ENCODE measurements around the gene NUTF2. TPM values are rescaled to one million over a fixed set of nuclear protein-coding genes. Genes with fewer than 3 reads are reported as not detected.

NUTF2 gene
- polyA plus RNA-seq, 3 donors = 64.2 to 104 (median 90.3) TPM

DNA sequence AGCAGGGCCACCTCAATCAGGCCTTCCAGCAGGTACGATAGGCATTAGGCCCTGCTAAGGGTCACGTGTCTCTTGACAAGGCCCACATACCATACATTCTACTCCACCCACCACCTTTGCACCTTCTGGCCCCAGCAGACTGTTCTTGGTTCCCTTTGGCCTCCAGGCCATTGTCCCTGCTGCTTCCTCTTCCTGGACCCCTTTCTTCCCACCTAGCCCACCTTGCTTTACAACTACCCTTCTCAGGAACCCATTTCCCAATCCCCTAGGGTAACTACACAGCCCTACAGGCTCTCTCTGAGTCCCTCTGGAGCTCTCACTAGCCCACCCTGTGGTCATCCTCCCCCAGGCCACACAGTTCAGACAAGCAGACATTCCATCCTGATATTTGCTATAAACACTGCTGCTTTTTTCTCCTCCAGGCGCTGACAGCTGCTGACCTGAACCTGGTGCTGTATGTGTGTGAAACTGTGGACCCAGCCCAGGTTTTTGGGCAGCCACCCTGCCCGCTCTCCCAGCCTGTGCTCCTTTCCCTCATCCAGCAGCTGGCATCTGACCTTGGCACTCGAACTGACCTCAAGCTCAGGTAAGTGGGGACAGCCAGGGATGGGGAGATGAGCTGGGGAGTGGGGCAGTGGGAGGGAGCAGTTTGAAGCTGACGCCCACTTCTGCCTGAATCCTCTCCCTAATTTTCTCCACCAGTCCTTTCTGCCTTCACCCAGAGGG is 36.6 kb downstream of the NUTF2 start:
- no peak for TF ChIP-seq CTCF (IDR thresholded peaks at IDR 0.05)
- H3K79me2 ChIP-seq (ENCODE audit: insufficient read depth, low read length) = no peaks in the 10 kb centered on the region
- no peak overlapping the region for H2AFZ ChIP-seq (ENCODE audit: insufficient read depth, low read depth, low read length, poor library complexity, severe bottlenecking)
- H3K4me2 ChIP-seq (replicated peaks; ENCODE audit: extremely low read depth, low read length, poor library complexity, severe bottlenecking) = no peak overlapping the region
- no peaks in the 10 kb centered on the region for H3K9me3 ChIP-seq (replicated peaks in 1 of 2; ENCODE audit: control insufficient read depth in 1 of 2, insufficient read depth in 1 of 2, low read length in 2 of 2)
- no peak overlapping the region for H3K4me3 ChIP-seq (replicated peaks in 1 of 3; ENCODE audit: low read depth in 2 of 3, low read length in 3 of 3)
- H3K27ac ChIP-seq (ENCODE audit: low read depth in 1 of 2, low read length in 2 of 2) = peak overlapping the region in 1 of 2 donors; percentile 14
- H3K27me3 Mint-ChIP-seq (ENCODE audit: low read depth in 3 of 3) = peaks cover 0 to 2% (median 2%) of the 10 kb centered on the region in 3 donors
- peak overlapping the region in 5 of 7 donors; percentile 42 to 63 (median 54) for H3K27ac Mint-ChIP-seq
- DNase-seq = no peak
- H3K4me1 Mint-ChIP-seq = no peaks in the 10 kb centered on the region
- H3K9me3 Mint-ChIP-seq = no peaks in the 10 kb centered on the region
- peaks cover 81 to 89% of the 10 kb centered on the region in 2 donors for H3K36me3 ChIP-seq (replicated peaks in 1 of 2; ENCODE audit: control insufficient read depth in 1 of 2, insufficient read depth in 2 of 2, low read length in 2 of 2)
- H3K9ac ChIP-seq (ENCODE audit: insufficient read depth, low read length, poor library complexity, severe bottlenecking) = no peak overlapping the region
- no peaks in the 10 kb centered on the region for H3K4me1 ChIP-seq (ENCODE audit: control insufficient read depth in 1 of 2, insufficient read depth in 2 of 2, low read length in 2 of 2)
- no peak overlapping the region for H3K4me3 Mint-ChIP-seq
- peaks cover 3% of the 10 kb centered on the region for H4K20me1 ChIP-seq (ENCODE audit: insufficient read depth, low read length)
- no peaks in the 10 kb centered on the region for H3K27me3 ChIP-seq (ENCODE audit: control insufficient read depth in 2 of 2, insufficient read depth in 2 of 2, low read length in 2 of 2)
- 90% methylated on average over 2 of the region's 6 CpGs for WGBS (ENCODE audit: insufficient coverage)
- H3K36me3 Mint-ChIP-seq = peaks cover 65 to 89% of the 10 kb centered on the region in 2 donors
- intact Hi-C loops (cut with micrococcal nuclease) = loop anchor here (2.0 to 10.0 kb wide), 3 partner anchors 179 to 351 kb away; partner anchors contain the start of gene ESRP2 (in 1 of the 2)

DNA sequence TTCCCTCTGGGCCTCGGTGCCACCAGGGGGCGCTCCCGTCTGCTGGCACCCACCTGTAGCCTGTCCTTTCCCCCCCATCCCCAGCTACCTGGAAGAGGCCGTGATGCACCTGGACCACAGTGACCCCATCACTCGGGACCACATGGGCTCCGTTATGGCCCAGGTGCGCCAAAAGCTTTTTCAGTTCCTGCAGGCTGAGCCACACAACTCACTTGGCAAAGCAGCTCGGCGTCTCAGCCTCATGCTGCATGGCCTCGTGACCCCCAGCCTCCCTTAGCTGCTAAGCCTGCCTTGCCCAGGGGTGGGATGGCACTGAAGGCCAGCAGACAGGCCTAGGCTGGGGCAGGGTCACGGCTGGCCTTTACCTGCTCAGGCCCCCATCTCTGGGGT is 37.1 kb downstream of the NUTF2 start:
- WGBS (ENCODE audit: insufficient coverage) = 66% methylated on average over 11 of the region's 11 CpGs
- H3K79me2 ChIP-seq (ENCODE audit: insufficient read depth, low read length) = no peaks in the 10 kb centered on the region
- Mint-ChIP-seq H3K27ac (peak overlapping the region in 1 of 7 donors; percentile 43), H3K9me3 (no peaks in the 10 kb centered on the region), H3K27me3 (ENCODE audit: low read depth in 3 of 3) (peaks cover 0 to 2% (median 2%) of the 10 kb centered on the region in 3 donors), H3K4me3 (no peak overlapping the region), H3K4me1 (no peaks in the 10 kb centered on the region), H3K36me3 (peaks cover 60 to 86% of the 10 kb centered on the region in 2 donors)
- no peak overlapping the region for H3K4me3 ChIP-seq (replicated peaks in 1 of 3; ENCODE audit: low read depth in 2 of 3, low read length in 3 of 3)
- H3K9ac ChIP-seq (ENCODE audit: insufficient read depth, low read length, poor library complexity, severe bottlenecking) = no peak overlapping the region
- H3K9me3 ChIP-seq (replicated peaks in 1 of 2; ENCODE audit: control insufficient read depth in 1 of 2, insufficient read depth in 1 of 2, low read length in 2 of 2) = no peaks in the 10 kb centered on the region
- peak; percentile 93 for TF ChIP-seq CTCF (IDR thresholded peaks at IDR 0.05)
- intact Hi-C loops (cut with micrococcal nuclease) = loop anchor here (2.0 to 10.0 kb wide), 3 partner anchors 178 to 351 kb away; partner anchors contain the start of gene ESRP2 (in 1 of the 2)
- H3K36me3 ChIP-seq (replicated peaks in 1 of 2; ENCODE audit: control insufficient read depth in 1 of 2, insufficient read depth in 2 of 2, low read length in 2 of 2) = peaks cover 75 to 84% of the 10 kb centered on the region in 2 donors
- no peaks in the 10 kb centered on the region for H3K27me3 ChIP-seq (ENCODE audit: control insufficient read depth in 2 of 2, insufficient read depth in 2 of 2, low read length in 2 of 2)
- H4K20me1 ChIP-seq (ENCODE audit: insufficient read depth, low read length) = peaks cover 3% of the 10 kb centered on the region
- peak; percentile 27 to 53 (median 47) for DNase-seq
- H3K27ac ChIP-seq (ENCODE audit: low read depth in 1 of 2, low read length in 2 of 2) = peak overlapping the region in 1 of 2 donors; percentile 11
- H3K4me2 ChIP-seq (replicated peaks; ENCODE audit: extremely low read depth, low read length, poor library complexity, severe bottlenecking) = no peak overlapping the region
- no peaks in the 10 kb centered on the region for H3K4me1 ChIP-seq (ENCODE audit: control insufficient read depth in 1 of 2, insufficient read depth in 2 of 2, low read length in 2 of 2)
- H2AFZ ChIP-seq (ENCODE audit: insufficient read depth, low read depth, low read length, poor library complexity, severe bottlenecking) = no peak overlapping the region
